Limb (tissue), 2 donors: ENCODE data around the gene HCFC1.
"Not testable (repeated sequence)": the region's sequence is repeated elsewhere in the genome, so short reads cannot be mapped to it uniquely, and the experiment has no call there.

ENCODE experiments used
- DNase-seq, 2 donors: peaks; one replicate each; pipeline ENCODE4 v3.0.0-alpha.2; 2016; ENCODE audit errors: extremely low spot score in 2 of 2

The HCFC1 gene

DNA sequence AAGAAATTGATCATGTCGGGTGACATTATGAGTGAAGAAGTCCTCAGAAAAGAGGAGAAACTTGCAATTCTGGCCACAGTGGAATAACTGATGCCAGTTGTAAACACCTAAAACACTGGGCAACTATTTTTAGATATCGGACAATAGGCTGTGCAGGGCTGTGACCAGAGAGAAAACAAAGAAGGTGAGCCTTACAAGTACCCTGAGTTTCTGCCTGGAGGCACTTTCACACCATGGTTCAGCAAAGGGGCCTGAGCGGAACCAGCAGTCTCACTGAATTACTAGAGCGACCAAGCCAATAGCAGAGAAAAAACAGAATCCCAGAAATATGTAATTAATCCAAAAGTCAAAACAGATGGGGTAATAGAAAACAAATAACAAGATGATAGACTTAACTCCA lies 36.9 kb upstream of the HCFC1 start:
- DNase-seq: no peak

DNA sequence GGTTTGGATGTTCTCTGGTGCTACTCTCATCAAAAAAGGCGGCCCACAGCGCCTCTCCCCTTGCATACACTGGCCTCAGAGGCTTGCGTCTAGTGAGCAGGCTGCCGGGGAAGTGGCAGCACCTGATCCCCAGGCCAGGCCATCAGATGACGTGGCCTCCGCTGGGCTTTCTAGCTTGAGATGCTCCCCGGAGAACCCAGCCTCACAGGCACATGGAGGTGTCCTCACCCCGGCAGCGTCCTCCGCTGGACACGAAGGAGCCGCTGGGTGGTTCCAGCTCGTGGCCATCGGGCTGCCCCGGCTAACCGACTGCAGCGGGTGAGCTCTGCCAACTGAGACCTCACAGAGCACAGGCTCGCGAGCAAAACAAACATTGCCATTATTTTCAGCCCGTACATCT lies 35.3 kb upstream of the HCFC1 start:
- DNase-seq: no peak

DNA sequence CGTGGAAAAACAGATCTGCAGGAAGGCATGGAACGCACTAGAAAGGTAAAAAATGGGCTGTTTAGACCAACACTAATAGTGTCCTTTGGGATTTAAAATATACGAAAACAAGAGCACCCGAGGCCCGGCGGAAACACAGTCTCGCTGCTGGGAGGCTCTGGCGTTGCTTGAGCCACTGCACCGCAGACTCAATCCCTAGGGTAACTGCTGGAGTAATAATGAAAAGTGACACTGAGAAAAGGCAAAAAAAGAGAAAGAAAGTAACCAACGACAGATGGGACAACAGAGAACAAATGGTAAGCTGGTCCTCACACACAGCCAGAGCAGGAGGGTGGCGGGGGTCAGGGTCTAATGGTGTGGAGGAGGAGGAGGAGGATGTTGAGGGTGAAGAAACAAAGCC lies 32.7 kb upstream of the HCFC1 start:
- no peak for DNase-seq

GRCh38 chrX:154002215-154002719 lies 30.6 kb upstream of the HCFC1 start:
- DNase-seq: no peak

DNA sequence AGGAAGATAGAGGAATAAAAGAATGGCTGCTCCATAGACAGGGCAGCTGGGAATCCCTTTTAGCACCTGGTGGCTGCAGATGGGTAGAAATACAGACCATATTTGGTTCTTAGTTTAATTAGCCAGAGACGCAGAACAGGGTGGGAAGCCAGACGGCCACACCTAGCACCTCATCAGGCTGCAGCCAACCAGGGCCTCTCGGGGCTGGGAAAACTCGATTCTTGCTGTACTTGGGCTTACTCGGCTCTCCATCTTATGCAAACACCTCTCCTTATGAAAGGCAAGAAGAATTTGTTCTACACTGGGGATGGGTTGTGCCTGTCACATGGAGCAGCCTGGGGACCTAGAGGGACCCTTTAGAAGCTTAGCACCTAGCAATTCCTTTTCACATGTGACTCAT lies 28.4 kb upstream of the HCFC1 start:
- no peak for DNase-seq

- no peak for DNase-seq
Observed at GRCh38 chrX:153999359-154000037, 27.9 kb upstream of the HCFC1 start.

GRCh38 chrX:153995504-153995903 lies 23.9 kb upstream of the HCFC1 start:
- no peak for DNase-seq

GRCh38 chrX:153994398-153994797 lies 22.8 kb upstream of the HCFC1 start:
- not testable (repeated sequence) for DNase-seq

DNA sequence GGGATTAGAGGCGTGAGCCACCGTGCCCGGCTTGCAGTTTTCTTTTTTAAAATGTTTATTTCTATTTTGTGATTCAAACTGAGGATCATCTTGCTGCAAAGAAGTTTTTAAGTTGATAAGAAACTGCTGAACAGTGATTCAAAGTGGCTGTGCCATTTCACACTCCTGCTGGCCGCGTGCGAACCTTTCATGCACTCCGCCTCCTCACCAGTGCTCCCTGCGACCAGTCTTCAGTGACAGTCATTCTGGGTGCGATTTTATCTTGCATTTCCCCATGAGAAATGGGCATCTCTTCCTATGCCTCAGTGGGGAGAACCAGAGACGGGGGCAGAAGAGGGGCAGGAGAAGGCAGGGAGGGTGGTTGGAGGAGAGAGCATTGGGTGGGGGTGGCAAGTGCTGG lies 22.4 kb upstream of the HCFC1 start:
- no peak for DNase-seq

- DNase-seq: no peak
Observed at GRCh38 chrX:153993079-153993478, 21.5 kb upstream of the HCFC1 start.

DNA sequence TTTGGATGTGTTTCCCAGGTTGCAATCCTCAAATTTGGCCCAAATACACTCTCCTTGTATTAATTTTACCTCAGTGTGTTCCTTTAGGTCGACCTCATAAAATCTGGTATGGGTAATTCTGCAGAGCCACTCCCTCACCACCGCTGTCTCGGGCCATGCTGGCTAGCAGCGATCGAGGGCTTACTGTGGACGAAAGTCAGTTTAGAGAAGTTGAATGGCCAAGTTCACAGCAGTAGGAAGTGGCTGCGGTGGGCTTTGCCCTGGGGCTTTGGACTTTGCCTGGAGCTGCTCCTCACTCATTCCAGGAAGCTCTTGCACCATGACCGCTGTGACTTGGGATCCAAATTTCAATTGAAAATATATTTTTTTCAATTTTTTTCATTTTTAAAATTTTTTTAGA lies 20.6 kb upstream of the HCFC1 start:
- no peak for DNase-seq

- no peak for DNase-seq
Observed at GRCh38 chrX:153991013-153991580, 19.5 kb upstream of the HCFC1 start.

DNA sequence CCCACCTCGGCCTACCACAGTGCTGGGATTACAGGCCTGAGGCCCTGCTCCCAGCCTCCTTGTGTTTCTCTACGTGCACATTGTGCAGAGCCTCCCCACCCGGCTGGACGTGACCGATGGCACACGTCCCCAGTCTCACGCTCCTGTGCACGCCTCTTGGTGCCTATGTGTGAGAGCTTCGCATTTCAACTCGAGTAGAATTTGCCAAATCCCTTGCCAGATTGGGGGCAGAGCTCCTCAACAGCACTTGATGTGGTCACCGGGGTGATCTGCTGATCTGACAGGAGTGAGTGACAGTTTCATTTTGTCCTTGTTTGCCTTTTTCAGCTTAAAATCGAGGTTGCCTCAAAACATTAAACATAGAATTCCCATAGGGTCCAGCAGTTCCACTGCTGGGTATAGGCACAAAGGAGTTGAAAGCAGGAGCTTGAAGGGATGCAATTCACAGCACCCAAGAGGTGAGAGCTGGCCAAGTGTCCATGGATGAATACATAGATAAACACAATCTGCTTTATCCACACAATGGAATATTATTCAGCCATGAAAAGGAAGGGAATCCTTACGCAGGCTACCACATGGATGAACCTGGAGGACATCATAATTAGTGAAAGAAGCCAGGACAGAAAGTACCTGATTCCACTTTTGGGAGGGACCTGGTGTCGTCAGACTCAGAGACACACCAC lies 18.5 kb upstream of the HCFC1 start:
- DNase-seq: no peak

- no peak for DNase-seq
Observed at GRCh38 chrX:153988493-153988892, 16.9 kb upstream of the HCFC1 start.

GRCh38 chrX:153984351-153985178 lies 12.9 kb upstream of the HCFC1 start:
- DNase-seq: no peak

- DNase-seq: no peak
Observed at GRCh38 chrX:153983321-153983801, 11.7 kb upstream of the HCFC1 start.

GRCh38 chrX:153981771-153982533 lies 10.3 kb upstream of the HCFC1 start:
- DNase-seq: no peak

DNA sequence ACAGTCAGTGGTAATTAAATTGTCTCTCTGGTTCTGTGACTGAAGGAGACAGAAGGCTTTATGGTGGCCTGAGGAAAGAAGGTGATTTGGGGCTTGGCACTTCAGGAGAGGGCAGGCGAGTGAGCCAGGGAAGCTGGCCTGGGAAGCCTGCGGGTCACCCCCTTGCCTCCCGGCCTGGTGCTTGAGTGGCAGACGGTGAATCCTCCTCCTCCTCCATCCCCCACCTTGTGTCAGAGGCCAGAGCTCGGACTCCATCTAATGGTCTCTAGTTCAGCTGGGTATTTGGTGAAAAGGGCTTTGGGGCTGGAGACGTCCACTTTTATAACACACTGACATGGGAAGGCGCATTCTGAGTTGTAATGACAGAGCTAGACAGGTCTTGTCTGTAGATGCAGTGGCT lies 9.6 kb upstream of the HCFC1 start:
- DNase-seq: no peak

- DNase-seq: not testable (repeated sequence)
Observed at GRCh38 chrX:153980394-153980793, 8.8 kb upstream of the HCFC1 start.

DNA sequence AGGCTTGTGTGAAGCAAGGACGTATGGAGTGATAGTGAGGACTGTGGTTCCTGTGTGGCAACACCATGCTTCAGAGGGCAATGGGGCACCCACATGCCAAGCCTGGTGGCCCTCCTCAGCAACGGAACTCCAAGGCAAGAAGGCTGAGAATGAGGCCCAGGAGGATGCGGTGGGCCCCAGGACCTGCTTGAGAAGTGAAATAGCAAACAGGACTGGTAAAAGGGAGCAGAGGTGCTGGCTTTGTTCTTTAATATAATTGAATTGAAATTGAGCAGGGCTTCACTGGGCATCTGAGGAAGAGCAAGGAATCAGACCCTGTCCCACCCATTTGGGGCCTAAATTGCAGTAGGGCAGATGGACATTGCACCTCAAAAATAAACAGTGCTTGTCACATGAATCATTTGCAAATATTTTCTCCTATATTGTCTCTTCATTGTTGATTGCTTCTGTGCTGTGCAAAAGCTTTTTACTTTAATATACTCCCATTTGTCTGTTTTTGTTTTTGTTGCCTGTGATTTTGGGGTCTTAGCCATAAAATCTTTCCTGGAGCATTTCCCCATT lies 3.2 kb upstream of the HCFC1 start:
- DNase-seq: no peak
